HG02678 (cell line): Measurements from ENCODE around the gene LYPLAL1.
A peak's percentile ranks its signal among the peaks of the same experiment; 100 is the strongest.

Experiments used
- ATAC-seq: cut with Tn5 transposase; IDR thresholded peaks from one replicate; pipeline ENCODE4 v1.9.1; 2021; ENCODE audit warnings: mild to moderate bottlenecking, moderate library complexity; ENCODE audit not compliant: unreplicated experiment

The LYPLAL1 gene

GRCh38 chr1:219173758-219174459, at the start of gene LYPLAL1:
Gene LYPLAL1, plus strand, starts transcription at chr1:219173878. Its CDS starts 13 bp downstream, at chr1:219173891.
- ATAC-seq, result peak; percentile 72

GRCh38 chr1:219124163-219124562, 49.5 kb upstream of the LYPLAL1 start:
- ATAC-seq, result no peak

- ATAC-seq, result no peak
Measured at GRCh38 chr1:219125342-219125741, 48.3 kb upstream of the LYPLAL1 start.

- no peak for ATAC-seq
Measured at GRCh38 chr1:219126377-219126776, 47.3 kb upstream of the LYPLAL1 start.

DNA sequence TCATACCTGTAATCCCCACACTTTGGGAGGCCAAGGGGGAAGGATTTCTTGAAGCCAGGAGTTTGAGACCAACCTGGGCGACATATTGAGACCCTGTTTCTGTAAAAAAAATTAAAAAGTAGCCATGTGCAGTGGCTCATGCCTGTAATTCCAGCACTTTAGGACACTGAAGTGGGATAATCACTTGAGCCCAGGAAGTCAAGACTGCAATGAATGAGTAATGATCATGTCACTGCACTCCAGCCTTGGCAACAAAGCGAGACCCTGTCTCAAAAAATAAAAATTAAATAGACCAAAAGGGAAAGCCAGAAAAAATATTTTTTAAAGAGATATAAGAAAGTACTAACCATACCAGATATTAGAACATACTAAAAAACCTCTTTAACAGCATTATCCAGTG, 44.7 kb upstream of the LYPLAL1 start:
- no peak for ATAC-seq

DNA sequence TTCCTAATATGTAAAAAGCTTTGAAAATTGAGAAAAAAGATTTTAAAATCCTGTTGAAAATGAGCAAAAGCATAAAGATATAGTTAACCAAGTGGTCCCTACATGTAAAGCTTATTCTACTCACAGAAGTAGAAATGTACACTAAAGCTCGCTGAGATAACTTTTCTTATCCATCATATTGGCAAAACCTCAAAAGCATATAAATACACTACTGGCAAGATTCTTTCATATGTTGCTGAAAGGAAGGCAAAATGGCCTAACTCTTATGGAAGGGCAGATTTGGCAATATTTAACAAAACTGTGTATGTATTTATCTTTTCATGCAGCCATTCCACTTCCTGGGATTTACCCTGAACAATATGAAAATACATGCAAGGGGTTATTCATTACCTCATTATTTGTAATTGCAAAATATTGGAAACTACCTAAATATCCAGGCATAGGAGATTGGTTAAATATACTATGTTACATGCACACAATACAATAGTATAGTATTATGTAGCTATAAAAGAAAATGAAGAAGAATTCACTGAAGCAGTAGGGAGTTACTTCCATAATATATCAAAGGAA, 43.2 kb upstream of the LYPLAL1 start:
- ATAC-seq, result peak; percentile 46

- no peak for ATAC-seq
Measured at GRCh38 chr1:219132939-219133338, 40.7 kb upstream of the LYPLAL1 start.

GRCh38 chr1:219138747-219139146, 34.9 kb upstream of the LYPLAL1 start:
- ATAC-seq, result peak; percentile 57

DNA sequence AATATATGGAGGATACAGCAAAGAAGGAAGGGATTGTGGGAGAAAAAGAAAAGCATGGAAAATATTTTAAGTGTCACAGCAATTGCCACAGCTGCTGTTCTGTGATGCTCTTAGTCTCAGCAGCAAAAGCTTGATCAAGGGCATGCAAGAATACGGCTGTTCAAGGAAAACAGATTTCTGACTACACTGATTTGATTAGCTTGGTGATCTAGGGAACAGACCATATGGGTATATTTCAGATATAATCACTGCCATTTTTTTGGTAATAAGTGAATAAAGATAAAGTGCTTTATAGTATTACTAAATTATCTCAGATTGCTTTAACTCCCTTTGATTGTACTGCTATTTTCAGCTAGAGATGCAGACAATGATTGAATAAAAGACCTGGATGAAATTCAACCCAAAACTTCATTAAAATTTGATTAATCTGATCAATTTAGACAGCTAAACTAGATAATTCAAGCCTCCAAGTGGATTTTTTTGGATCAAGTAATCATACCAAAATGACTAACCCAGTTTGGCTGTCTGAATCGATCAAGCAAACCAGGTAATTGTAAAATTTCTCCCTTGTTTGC, 33.3 kb upstream of the LYPLAL1 start:
- ATAC-seq, result no peak

DNA sequence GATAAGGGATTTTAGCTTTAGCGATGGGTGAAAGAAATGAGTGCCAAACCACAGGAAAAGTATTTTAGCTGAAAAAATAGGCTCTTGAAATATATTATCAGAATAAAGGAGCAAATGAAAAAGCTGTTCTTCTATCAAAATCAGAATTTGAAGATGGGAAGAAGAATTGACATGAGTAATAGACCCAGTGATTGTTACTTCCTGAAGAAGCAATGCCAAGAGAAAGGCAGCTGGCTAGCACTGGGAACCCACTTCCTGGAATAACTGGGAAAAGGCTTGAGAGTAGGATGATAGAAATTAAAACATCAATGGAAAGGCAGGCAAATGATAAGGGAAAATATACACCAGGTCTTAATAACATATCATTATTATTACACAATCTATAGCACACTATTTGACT, 29.9 kb upstream of the LYPLAL1 start:
- ATAC-seq, result no peak

DNA sequence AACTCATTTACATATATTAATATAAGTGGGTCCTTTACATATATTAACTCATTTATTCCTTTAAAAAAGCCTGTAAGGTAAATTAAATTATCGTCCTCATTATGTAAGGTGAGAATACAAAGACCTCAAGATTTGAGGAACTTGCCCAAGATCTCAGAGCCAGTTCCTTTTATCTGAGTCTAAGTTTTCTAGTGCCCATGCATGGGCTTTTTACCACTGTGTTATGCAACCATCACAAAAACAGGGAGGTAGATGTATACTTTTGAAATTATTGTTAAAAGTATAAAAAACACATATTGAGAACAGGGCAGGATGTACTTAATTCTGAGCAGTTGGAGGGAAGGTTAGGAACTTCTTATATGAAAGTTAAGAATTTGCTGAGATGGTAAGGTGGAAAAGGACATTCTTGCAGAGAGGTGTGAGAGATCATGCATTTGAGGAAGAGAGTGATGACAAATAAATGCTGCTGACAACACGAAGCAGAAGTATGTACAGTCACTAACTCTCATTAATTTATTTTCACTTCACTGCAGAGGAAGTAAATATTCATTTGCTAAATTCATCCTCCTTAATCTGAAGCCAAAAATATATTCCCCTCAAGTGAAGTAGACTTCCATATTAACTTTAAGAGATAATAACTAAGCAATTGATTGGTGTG, 28.9 kb upstream of the LYPLAL1 start:
- ATAC-seq, result no peak

- no peak for ATAC-seq
Measured at GRCh38 chr1:219147571-219148019, 26.1 kb upstream of the LYPLAL1 start.

DNA sequence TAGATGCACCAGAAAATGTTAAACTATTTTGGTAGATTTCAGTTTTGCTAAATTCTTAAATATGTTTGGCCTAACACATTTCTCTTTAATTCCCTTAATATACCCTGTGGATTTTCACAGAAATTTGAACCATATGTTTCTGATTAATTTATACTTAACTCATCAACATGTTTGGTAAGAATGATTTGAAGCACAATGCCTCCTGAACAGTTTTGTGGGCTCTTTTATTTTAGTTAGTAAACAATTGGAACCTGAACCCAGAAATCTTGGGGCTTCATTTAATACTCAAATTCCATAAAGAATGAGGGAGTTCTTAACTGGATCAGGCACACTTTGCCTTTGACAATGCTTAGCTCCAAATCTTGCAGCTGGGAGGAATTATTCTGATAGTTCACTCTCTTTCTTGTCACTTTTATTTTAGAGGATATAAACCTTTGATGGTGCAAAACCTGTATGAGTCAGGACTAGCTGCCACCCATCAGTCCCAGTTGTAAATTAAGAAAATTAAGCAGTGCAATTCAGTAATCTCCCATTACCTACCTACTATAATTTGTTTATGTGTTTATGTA, 24.6 kb upstream of the LYPLAL1 start:
- ATAC-seq, result no peak

- ATAC-seq, result no peak
Measured at GRCh38 chr1:219149953-219150352, 23.7 kb upstream of the LYPLAL1 start.

DNA sequence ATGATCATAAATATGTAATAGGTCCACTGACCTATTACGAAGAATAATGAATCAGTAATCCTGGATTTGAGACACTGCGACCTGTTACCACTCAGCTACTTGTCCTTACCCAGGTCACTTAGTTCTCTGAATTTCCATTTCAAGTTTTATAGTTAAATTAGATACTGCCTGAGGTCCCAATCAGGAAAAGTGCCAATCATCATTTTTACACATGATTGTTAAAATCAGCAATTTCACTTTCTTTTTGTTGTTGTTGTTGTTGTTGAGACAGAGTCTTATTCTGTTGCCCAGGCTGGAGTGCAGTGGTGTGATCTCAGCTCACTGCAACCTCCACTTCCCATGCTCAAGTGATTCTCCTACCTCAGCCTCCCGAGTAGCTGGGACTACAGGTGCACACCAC, 22.8 kb upstream of the LYPLAL1 start:
- ATAC-seq, result no peak

DNA sequence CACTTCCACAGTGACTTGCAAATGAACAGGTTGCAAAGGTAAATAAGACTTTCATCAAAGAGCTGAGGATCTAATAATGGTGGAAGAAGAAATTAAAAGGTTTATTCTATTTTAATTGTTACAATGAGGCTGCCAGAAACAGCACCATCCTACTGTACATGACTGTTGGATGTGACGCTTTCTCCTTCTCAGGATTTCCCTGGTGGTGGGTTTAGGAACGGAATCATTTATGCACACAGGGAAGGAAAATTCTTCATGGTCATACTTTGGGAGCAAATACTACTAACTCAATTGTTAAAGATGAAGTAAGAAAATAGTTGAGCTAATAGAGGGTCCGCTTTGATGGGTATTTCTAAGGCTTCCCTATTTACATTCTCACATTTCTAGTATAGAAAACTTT, 22.2 kb upstream of the LYPLAL1 start:
- no peak for ATAC-seq

GRCh38 chr1:219152751-219153150, 20.9 kb upstream of the LYPLAL1 start:
- ATAC-seq, result peak; percentile 60

DNA sequence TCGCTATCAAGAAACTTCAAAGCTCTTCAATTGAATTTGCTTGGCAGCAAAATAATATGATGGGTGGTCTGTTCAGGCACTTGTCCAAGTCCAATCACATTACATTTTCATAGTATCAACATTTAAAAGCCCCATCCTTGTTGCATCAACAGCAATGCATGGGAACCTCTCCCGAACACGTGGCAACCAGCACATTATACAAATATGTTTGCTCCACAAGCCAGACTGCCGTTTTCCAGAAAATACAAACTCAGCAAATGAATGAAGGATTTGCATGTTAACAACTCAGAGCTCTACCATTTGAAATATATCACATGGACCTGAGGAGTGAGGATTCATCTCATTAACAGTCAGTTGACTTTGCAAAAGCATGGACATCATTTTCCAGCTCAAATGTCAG, 20.0 kb upstream of the LYPLAL1 start:
- ATAC-seq, result no peak

DNA sequence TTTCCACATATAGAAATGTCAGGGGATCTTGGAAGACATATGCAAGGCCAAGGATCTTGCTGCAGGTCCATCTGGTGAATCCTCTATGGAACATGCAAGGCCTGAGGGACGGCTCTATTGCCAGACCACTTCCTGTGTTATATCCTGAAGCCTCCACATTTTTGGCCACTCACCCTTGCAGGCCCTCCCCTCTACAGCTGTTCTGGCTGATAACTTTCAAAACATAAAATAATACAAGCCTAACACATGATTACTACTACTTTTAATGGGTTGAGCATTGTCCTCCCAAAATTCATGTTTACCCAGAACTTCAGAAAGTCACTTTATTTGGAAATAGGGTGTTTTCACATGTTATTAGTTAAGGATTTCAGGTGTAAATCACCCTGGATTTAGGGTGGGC, 18.5 kb upstream of the LYPLAL1 start:
- no peak for ATAC-seq

DNA sequence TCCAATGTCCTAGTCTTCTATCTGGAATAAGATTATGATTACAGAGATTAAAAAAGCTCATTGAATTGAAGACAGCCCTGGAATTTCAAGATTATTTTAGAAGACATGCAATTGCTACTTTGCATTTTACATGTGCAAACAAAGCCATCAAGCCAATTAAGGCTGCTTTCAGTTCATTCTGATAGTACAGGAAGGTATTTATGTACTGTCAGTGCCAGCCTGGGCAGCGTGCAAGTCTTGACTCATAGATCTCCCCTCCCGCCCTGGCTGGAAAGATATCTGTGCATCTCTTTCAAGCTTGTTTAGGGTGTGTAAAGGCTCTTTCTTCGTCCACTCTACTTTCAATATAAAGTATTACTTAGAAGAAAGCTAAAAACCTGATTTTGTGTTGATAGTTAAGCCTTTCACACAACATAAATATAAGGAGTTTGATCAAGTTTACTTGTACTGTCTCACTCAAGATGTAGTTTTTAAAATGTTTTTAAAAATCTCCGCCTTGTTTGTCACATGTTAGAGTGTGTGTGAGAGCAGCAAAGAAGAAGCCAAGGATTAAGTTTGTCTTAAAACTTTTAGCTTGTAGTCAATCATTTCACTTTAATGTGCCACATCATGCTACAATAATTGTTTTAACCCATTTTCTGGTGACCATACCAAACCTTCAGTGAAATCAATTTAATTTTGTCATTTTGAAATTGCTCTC, 13.6 kb upstream of the LYPLAL1 start:
- peak; percentile 70 for ATAC-seq

DNA sequence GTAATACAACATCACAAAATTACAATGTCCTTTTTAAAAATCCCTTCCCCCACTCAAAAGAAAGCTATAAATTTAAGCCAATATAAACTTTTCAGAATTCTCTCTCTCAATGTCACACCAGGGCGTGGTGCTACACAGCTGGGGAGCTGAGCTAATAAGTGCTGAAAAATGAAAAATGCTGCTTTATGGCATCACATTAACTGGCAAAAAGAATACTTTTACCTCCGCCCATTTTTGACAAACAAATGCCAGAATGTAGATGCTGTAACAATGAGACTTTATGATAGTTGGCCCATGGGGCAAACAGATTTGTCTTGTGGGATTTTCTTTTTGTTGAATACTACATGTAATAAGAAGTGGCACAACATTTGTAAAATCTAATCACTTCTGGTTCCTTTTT, 12.7 kb upstream of the LYPLAL1 start:
- no peak for ATAC-seq
